ENCODE data around the gene ZNF77.
A peak's percentile ranks its signal among the peaks of the same experiment; 100 is the strongest.

The ZNF77 gene

DNA sequence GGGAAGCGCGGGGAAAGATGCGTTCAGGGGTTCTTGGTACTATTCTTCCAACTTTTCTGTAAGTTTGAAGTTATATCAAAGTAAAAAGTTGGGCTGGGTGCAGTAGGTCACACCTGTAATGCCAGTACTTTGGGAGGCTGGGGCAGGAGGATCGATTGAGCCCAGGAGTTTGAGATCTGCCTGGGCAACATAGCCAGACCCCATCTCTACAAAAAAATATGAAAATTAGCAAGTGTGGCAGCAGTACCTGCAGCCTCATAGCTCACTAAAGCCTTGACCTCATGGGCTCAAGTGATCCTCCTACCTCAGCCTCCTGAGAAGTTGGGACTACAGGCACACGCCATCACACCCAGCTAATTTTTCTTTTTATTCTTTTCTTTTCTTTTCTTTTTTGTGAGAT, 12.4 kb upstream of the ZNF77 start:
- Histone ChIP-seq H3K79me2 (ENCODE audit: control insufficient read depth, low read length) (no peaks in the 10 kb centered on the region), H4K20me1 (ENCODE audit: control insufficient read depth, insufficient read depth, low read depth, low read length) (no peaks in the 10 kb centered on the region), H3K4me1 (ENCODE audit: control insufficient read depth, low read length) (peaks cover 4% of the 10 kb centered on the region), H3K27me3 (ENCODE audit: control insufficient read depth, low read length) (no peaks in the 10 kb centered on the region), H3K4me3 (ENCODE audit: low read length) (no peak overlapping the region), H3K9me2 (replicated peaks; ENCODE audit: control insufficient read depth, low read length) (no peaks in the 10 kb centered on the region), H3K4me2 (ENCODE audit: low read length) (no peak overlapping the region), H3K27ac (ENCODE audit: low read depth, low read length) (no peak overlapping the region), H3K9me3 (ENCODE audit: control insufficient read depth, insufficient read depth, low read length) (no peaks in the 10 kb centered on the region), H3F3A (ENCODE audit: control insufficient read depth, insufficient read depth) (no peaks in the 10 kb centered on the region), H3K36me3 (ENCODE audit: control insufficient read depth, low read length) (no peaks in the 10 kb centered on the region)
- TF ChIP-seq CTCF (IDR thresholded peaks at IDR 0.05; ENCODE audit: low read depth, low read length, poor library complexity, severe bottlenecking) (no peak), EZH2phosphoT487 (IDR thresholded peaks at IDR 0.05; ENCODE audit: borderline replicate concordance, low read length) (no peak)

DNA sequence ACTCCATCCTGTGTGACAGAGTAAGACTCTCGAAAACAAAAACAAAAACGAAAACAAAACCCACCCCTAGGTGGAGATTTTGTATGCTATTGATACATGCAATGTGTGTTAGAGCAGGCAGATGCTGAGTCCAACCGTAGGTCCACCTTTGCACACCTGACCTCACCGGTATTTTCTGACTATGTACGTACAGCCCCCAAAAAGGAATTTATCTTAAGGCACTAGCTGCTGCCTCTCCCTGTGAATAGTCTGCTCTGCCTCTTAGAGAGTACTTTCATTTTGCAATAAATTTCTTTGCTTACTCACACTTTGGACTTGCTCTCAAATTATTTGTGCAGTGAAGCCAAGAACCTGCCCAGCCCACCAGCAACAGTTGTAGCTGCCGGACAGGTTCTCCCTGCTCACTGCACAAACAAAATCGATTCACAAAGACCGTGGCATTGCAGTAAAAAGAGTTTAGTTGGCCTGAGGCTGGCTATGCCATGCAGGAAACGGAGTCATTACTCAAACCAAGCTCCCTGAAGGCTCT, 8.2 kb upstream of the ZNF77 start:
- H3K9me3 ChIP-seq (ENCODE audit: control insufficient read depth, insufficient read depth, low read length) = no peaks in the 10 kb centered on the region
- no peak for TF ChIP-seq EZH2phosphoT487 (IDR thresholded peaks at IDR 0.05; ENCODE audit: borderline replicate concordance, low read length)
- TF ChIP-seq CTCF (IDR thresholded peaks at IDR 0.05; ENCODE audit: low read depth, low read length, poor library complexity, severe bottlenecking) = no peak
- H3K79me2 ChIP-seq (ENCODE audit: control insufficient read depth, low read length) = peaks cover 17% of the 10 kb centered on the region
- H3K4me2 ChIP-seq (ENCODE audit: low read length) = no peak overlapping the region
- H3K4me3 ChIP-seq (ENCODE audit: low read length) = no peak overlapping the region
- peaks cover 7% of the 10 kb centered on the region; the same call in 1 of the 2 replicates for H4K20me1 ChIP-seq (ENCODE audit: control insufficient read depth, insufficient read depth, low read depth, low read length)
- H3K27ac ChIP-seq (ENCODE audit: low read depth, low read length) = no peak overlapping the region
- peaks cover 7% of the 10 kb centered on the region; the same call in 1 of the 2 replicates for H3K36me3 ChIP-seq (ENCODE audit: control insufficient read depth, low read length)
- no peaks in the 10 kb centered on the region for H3K27me3 ChIP-seq (ENCODE audit: control insufficient read depth, low read length)
- H3K9me2 ChIP-seq (replicated peaks; ENCODE audit: control insufficient read depth, low read length) = no peaks in the 10 kb centered on the region
- 0 out of 2 replicates have a peak, but pooled peaks cover 1% of the 10 kb centered on the region for H3F3A ChIP-seq (ENCODE audit: control insufficient read depth, insufficient read depth)
- H3K4me1 ChIP-seq (ENCODE audit: control insufficient read depth, low read length) = peaks cover 8% of the 10 kb centered on the region

GRCh38 chr19:2950286-2951124, 5.7 kb upstream of the ZNF77 start:
- peak overlapping the region; percentile 87 for H3K4me3 ChIP-seq (ENCODE audit: low read length)
- H3K9me2 ChIP-seq (replicated peaks; ENCODE audit: control insufficient read depth, low read length) = no peaks in the 10 kb centered on the region
- H3K27ac ChIP-seq (ENCODE audit: low read depth, low read length) = peak overlapping the region; percentile 66
- no peaks in the 10 kb centered on the region for H3K9me3 ChIP-seq (ENCODE audit: control insufficient read depth, insufficient read depth, low read length)
- peaks cover 9% of the 10 kb centered on the region for H3K4me1 ChIP-seq (ENCODE audit: control insufficient read depth, low read length)
- H3K4me2 ChIP-seq (ENCODE audit: low read length) = peak overlapping the region; percentile 88
- 0 out of 2 replicates have a peak, but pooled peaks cover 4% of the 10 kb centered on the region for H3F3A ChIP-seq (ENCODE audit: control insufficient read depth, insufficient read depth)
- H3K36me3 ChIP-seq (ENCODE audit: control insufficient read depth, low read length) = peaks cover 7% of the 10 kb centered on the region; the same call in 1 of the 2 replicates
- TF ChIP-seq CTCF (IDR thresholded peaks at IDR 0.05; ENCODE audit: low read depth, low read length, poor library complexity, severe bottlenecking) (no peak), EZH2phosphoT487 (IDR thresholded peaks at IDR 0.05; ENCODE audit: borderline replicate concordance, low read length) (no peak)
- H3K27me3 ChIP-seq (ENCODE audit: control insufficient read depth, low read length) = no peaks in the 10 kb centered on the region
- H3K79me2 ChIP-seq (ENCODE audit: control insufficient read depth, low read length) = peaks cover 17% of the 10 kb centered on the region
- peaks cover 7% of the 10 kb centered on the region; the same call in 1 of the 2 replicates for H4K20me1 ChIP-seq (ENCODE audit: control insufficient read depth, insufficient read depth, low read depth, low read length)
